ENCODE data around the gene ASPHD1.
"Not testable (repeated sequence)": the region's sequence is repeated elsewhere in the genome, so short reads cannot be mapped to it uniquely, and the experiment has no call there.

ASPHD1 gene

DNA sequence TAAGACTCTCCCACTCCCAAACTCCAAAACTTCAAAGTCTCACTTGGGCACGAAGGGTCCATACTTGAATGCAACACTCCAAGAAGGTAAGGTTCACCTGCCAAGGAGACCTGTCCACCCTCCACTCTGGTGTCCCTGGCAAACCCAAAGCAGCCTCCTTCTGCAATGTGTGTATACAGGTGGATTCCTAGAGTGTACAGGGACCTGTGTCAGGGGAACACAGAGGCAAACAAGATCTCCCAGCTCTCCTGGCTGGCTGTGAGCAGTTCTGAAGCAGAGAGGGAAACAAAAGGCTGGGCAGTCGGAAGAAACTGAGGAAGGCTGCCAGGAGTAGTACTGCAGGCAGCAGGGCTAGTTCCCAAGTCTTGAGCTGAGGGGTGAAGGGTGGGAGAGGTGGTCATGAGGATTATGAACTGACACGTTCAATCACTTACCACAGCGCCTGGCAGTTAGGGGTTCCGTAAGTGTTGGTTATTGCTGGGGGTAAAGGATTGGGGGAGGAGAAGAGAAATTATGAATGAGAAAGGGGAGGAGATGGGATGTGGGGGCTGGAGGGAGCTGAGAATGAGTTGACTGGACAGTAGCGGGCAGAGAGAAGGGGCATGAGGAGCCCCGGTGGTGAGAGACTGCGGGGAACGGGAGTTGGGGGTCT, 24.9 kb downstream of the ASPHD1 start:
- Histone ChIP-seq H3K79me1 (ENCODE audit: low read length) (peaks cover 4% of the 10 kb centered on the region), H2AK5ac (ENCODE audit: low read length) (no peak overlapping the region), H3K23ac (ENCODE audit: low read length) (no peak overlapping the region), H3K56ac (ENCODE audit: low read length) (peak overlapping the region; percentile 98), H3K4me3 (ENCODE audit: low read length) (peak overlapping the region; percentile 94), H3K18ac (ENCODE audit: low read length) (peak overlapping the region; percentile 88), H3K27me3 (ENCODE audit: insufficient read depth, low read length, poor library complexity) (no peaks in the 10 kb centered on the region), H4K8ac (ENCODE audit: low read depth, low read length) (no peak overlapping the region), H2BK120ac (ENCODE audit: low read depth, low read length) (no peak overlapping the region), H3K9ac (ENCODE audit: low read length) (peak overlapping the region; percentile 96), H4K5ac (ENCODE audit: low read length) (no peak overlapping the region), H3K4me2 (ENCODE audit: low read length) (peak overlapping the region; percentile 77), H2BK5ac (ENCODE audit: low read length) (no peak overlapping the region), H3K27ac (ENCODE audit: low read depth, low read length) (no peak overlapping the region), H2BK15ac (replicated peaks; ENCODE audit: low read depth) (no peak overlapping the region), H3K79me2 (ENCODE audit: control insufficient read depth, insufficient read depth, low read length) (no peaks in the 10 kb centered on the region), H3K4me1 (ENCODE audit: control insufficient read depth, low read depth, low read length) (peaks cover 6% of the 10 kb centered on the region), H3K4ac (ENCODE audit: low read depth, low read length) (peak overlapping the region; percentile 65), H3K36me3 (ENCODE audit: control insufficient read depth, insufficient read depth, low read length) (no peaks in the 10 kb centered on the region)
- WGBS (ENCODE audit: extremely low coverage, insufficient coverage, low lambda C conversion rate), result no CpG with 5 or more reads among the region's 9 CpGs
- DNase-seq, result no peak

DNA sequence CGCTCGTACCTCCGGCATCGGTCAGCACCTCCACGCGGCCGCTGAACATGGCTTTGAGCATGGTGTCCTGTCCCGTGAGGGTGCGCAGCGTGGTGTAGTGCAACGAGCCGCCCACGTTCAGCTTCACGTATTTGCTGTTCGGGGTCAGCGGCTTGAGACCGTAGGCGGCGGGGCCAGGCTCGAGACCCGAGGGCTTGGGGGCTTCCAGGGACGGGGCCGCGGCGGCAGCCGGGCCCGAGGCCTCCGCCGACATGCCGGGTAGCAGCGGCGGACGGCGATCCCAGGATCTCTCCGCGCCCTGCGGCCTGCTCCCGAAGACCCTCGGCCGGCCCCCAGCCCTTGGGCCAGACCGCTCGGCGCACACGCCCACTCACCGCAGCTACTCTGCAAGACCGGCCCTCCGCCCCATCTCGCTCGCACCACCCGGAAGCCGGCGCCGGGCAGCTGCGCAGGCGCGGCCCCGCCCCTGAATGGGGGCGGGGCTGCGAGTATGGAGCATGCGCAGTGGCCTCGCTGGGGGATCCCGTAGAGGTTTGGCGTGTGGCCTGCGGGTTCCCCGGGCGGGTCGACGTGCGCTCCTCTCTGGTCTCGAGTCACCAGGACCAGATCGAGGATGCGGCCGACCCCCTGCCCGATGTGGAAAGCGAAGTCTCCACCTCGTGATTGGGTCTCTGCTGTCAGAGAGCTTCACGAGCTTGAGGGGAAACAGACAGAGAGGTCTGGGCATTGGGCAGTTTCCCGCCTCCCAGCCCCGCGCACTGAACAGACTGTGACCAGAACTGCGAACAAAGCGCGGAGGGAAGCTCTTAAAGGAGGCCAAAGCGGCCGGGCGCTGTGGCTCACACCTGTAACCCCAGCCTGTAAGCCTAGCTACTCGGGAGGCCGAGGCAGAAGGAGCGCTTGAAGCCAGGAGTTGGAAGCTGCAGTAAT, 25.8 kb downstream of the ASPHD1 start, which contains the start of gene KCTD13:
Gene KCTD13 (minus strand): TSS at position 446 of the 930 bp plus-strand sequence. CDS start 193 bp downstream, at position 253.
- Histone ChIP-seq H4K8ac (ENCODE audit: low read depth, low read length) (no peak within 1 kb of the TSS), H2BK5ac (ENCODE audit: low read length) (peak within 1 kb of the TSS; percentile 69), H3K27me3 (ENCODE audit: insufficient read depth, low read length, poor library complexity) (no peaks in the 10 kb centered on the region), H2BK15ac (replicated peaks; ENCODE audit: low read depth) (no peak within 1 kb of the TSS), H3K79me2 (ENCODE audit: control insufficient read depth, insufficient read depth, low read length) (no peaks in the 10 kb centered on the region), H3K4me3 (ENCODE audit: low read length) (peak within 1 kb of the TSS; percentile 94), H3K36me3 (ENCODE audit: control insufficient read depth, insufficient read depth, low read length) (no peaks in the 10 kb centered on the region), H3K27ac (ENCODE audit: low read depth, low read length) (peak within 1 kb of the TSS; percentile 5), H3K9ac (ENCODE audit: low read length) (peak within 1 kb of the TSS; percentile 96), H3K56ac (ENCODE audit: low read length) (peak within 1 kb of the TSS; percentile 99), H2AK5ac (ENCODE audit: low read length) (peak within 1 kb of the TSS; percentile 51), H3K4ac (ENCODE audit: low read depth, low read length) (peak within 1 kb of the TSS; percentile 65), H3K79me1 (ENCODE audit: low read length) (peaks cover 4% of the 10 kb centered on the region), H4K5ac (ENCODE audit: low read length) (no peak within 1 kb of the TSS), H2BK120ac (ENCODE audit: low read depth, low read length) (no peak within 1 kb of the TSS), H3K18ac (ENCODE audit: low read length) (peak within 1 kb of the TSS; percentile 88), H3K4me1 (ENCODE audit: control insufficient read depth, low read depth, low read length) (peaks cover 6% of the 10 kb centered on the region), H3K4me2 (ENCODE audit: low read length) (peak within 1 kb of the TSS; percentile 99), H3K23ac (ENCODE audit: low read length) (peak within 1 kb of the TSS; percentile 31)
- no CpG with 5 or more reads among the region's 89 CpGs for WGBS (ENCODE audit: extremely low coverage, insufficient coverage, low lambda C conversion rate)
- DNase-seq, result peak; percentile 93

DNA sequence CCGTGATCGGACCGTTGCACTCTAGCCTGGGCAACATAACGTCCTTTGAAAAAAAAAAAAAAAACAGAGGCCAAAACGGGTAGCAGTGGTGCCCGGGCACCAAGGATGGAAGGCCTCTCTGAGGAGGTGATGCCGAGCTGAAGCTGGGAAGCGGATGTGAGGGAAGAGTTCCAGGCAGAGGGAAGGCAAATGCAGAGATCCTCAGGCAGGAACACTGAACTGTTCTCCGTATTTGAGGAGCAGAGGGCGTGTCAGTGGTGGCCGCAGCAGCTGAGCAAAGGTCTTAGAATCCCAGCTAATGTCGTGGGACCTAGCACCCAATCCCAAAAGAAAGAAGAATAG, 26.4 kb downstream of the ASPHD1 start:
- H3K56ac ChIP-seq (ENCODE audit: low read length), result peak overlapping the region; percentile 99
- H3K36me3 ChIP-seq (ENCODE audit: control insufficient read depth, insufficient read depth, low read length), result no peaks in the 10 kb centered on the region
- no peak overlapping the region for H2BK15ac ChIP-seq (replicated peaks; ENCODE audit: low read depth)
- H3K79me2 ChIP-seq (ENCODE audit: control insufficient read depth, insufficient read depth, low read length), result no peaks in the 10 kb centered on the region
- no peak overlapping the region for H2BK5ac ChIP-seq (ENCODE audit: low read length)
- H4K5ac ChIP-seq (ENCODE audit: low read length), result no peak overlapping the region
- H3K23ac ChIP-seq (ENCODE audit: low read length), result no peak overlapping the region
- no CpG with 5 or more reads among the region's 12 CpGs for WGBS (ENCODE audit: extremely low coverage, insufficient coverage, low lambda C conversion rate)
- H3K4me3 ChIP-seq (ENCODE audit: low read length), result peak overlapping the region; percentile 62
- DNase-seq, result no peak
- H3K4ac ChIP-seq (ENCODE audit: low read depth, low read length), result peak overlapping the region; percentile 11
- H2AK5ac ChIP-seq (ENCODE audit: low read length), result no peak overlapping the region
- peak overlapping the region; percentile 96 for H3K9ac ChIP-seq (ENCODE audit: low read length)
- peak overlapping the region; percentile 55 for H3K18ac ChIP-seq (ENCODE audit: low read length)
- H3K4me1 ChIP-seq (ENCODE audit: control insufficient read depth, low read depth, low read length), result peaks cover 6% of the 10 kb centered on the region
- H3K4me2 ChIP-seq (ENCODE audit: low read length), result peak overlapping the region; percentile 99
- H3K79me1 ChIP-seq (ENCODE audit: low read length), result peaks cover 4% of the 10 kb centered on the region
- H3K27me3 ChIP-seq (ENCODE audit: insufficient read depth, low read length, poor library complexity), result no peaks in the 10 kb centered on the region
- no peak overlapping the region for H2BK120ac ChIP-seq (ENCODE audit: low read depth, low read length)
- H3K27ac ChIP-seq (ENCODE audit: low read depth, low read length), result peak overlapping the region; percentile 5
- H4K8ac ChIP-seq (ENCODE audit: low read depth, low read length), result no peak overlapping the region

DNA sequence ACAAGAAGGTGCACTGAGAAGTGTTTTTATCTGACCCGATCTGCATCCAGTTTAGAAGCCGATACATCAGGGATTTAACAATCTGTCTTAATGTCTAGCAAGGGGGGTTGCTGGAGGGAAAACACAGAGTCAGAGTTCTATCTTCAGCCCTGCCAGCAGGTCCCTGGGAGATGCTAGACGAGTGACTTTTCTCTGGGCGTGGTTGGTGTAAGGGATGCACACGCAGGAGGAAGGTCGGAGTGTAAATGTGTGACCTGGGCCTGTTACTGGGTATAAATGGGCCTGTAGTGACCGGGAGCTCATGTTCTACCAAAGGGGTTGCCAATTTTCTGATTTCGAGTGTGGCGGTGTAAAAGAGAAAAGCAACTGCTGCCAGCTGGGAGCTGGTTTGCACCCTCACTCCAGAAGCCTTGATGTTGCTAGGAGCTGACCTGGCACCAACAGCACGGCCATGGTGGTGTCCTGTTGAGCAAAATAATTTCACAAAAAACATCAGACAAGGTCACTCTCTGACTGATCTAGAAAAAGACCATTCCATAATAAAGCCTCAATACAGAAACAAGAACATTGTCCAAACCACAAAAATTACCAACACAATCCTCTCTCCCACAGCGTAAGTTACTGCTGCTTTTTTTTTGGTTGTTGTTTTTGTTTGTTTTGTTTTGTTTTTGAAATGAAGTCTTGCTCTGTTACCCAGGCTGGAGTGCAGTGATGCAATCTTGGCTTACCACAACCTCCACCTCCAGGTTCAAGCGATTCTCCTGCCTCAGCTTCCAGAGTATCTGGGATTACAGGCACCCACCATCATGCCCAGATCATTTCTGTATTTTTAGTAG, 27.0 kb downstream of the ASPHD1 start:
- Histone ChIP-seq H3K18ac (ENCODE audit: low read length) (no peak overlapping the region), H3K27ac (ENCODE audit: low read depth, low read length) (no peak overlapping the region), H2BK15ac (replicated peaks; ENCODE audit: low read depth) (no peak overlapping the region), H3K27me3 (ENCODE audit: insufficient read depth, low read length, poor library complexity) (no peaks in the 10 kb centered on the region), H3K4me3 (ENCODE audit: low read length) (no peak overlapping the region), H3K79me1 (ENCODE audit: low read length) (peaks cover 4% of the 10 kb centered on the region), H3K79me2 (ENCODE audit: control insufficient read depth, insufficient read depth, low read length) (no peaks in the 10 kb centered on the region), H2BK5ac (ENCODE audit: low read length) (no peak overlapping the region), H3K4ac (ENCODE audit: low read depth, low read length) (no peak overlapping the region), H3K4me1 (ENCODE audit: control insufficient read depth, low read depth, low read length) (peaks cover 6% of the 10 kb centered on the region), H3K9ac (ENCODE audit: low read length) (peak overlapping the region; percentile 96), H4K5ac (ENCODE audit: low read length) (no peak overlapping the region), H4K8ac (ENCODE audit: low read depth, low read length) (no peak overlapping the region), H2AK5ac (ENCODE audit: low read length) (peak overlapping the region; percentile 51), H2BK120ac (ENCODE audit: low read depth, low read length) (no peak overlapping the region), H3K23ac (ENCODE audit: low read length) (peak overlapping the region; percentile 31), H3K56ac (ENCODE audit: low read length) (peak overlapping the region; percentile 99), H3K36me3 (ENCODE audit: control insufficient read depth, insufficient read depth, low read length) (no peaks in the 10 kb centered on the region), H3K4me2 (ENCODE audit: low read length) (peak overlapping the region; percentile 99)
- no peak for DNase-seq
- WGBS (ENCODE audit: extremely low coverage, insufficient coverage, low lambda C conversion rate), result no CpG with 5 or more reads among the region's 12 CpGs

GRCh38 chr16:29931750-29932149, 31.5 kb downstream of the ASPHD1 start:
- not testable (repeated sequence) for H3K36me3 ChIP-seq (ENCODE audit: control insufficient read depth, insufficient read depth, low read length); H4K5ac ChIP-seq (ENCODE audit: low read length); H3K27me3 ChIP-seq (ENCODE audit: insufficient read depth, low read length, poor library complexity); H4K8ac ChIP-seq (ENCODE audit: low read depth, low read length); H2BK5ac ChIP-seq (ENCODE audit: low read length); H3K4me2 ChIP-seq (ENCODE audit: low read length); H2AK5ac ChIP-seq (ENCODE audit: low read length); H3K23ac ChIP-seq (ENCODE audit: low read length); H3K18ac ChIP-seq (ENCODE audit: low read length); DNase-seq; H3K56ac ChIP-seq (ENCODE audit: low read length); H3K27ac ChIP-seq (ENCODE audit: low read depth, low read length); H2BK15ac ChIP-seq (replicated peaks; ENCODE audit: low read depth); H3K4me3 ChIP-seq (ENCODE audit: low read length); H3K79me2 ChIP-seq (ENCODE audit: control insufficient read depth, insufficient read depth, low read length); H3K79me1 ChIP-seq (ENCODE audit: low read length); H3K9ac ChIP-seq (ENCODE audit: low read length); H3K4ac ChIP-seq (ENCODE audit: low read depth, low read length); H2BK120ac ChIP-seq (ENCODE audit: low read depth, low read length); H3K4me1 ChIP-seq (ENCODE audit: control insufficient read depth, low read depth, low read length)
- no CpG with 5 or more reads among the region's 2 CpGs for WGBS (ENCODE audit: extremely low coverage, insufficient coverage, low lambda C conversion rate)
